ENCODE results near the gene AP5Z1.

AP5Z1 gene

GRCh38 chr7:4805110-4805983, 29.9 kb downstream of the AP5Z1 start:
- no peak for DNase-seq

GRCh38 chr7:4805984-4806300, 30.5 kb downstream of the AP5Z1 start:
- DNase-seq, result no peak

GRCh38 chr7:4806983-4807597, 31.7 kb downstream of the AP5Z1 start:
- no peak for DNase-seq

- DNase-seq, result no peak
These were observed 32.2 kb downstream of the AP5Z1 start for GRCh38 chr7:4807598-4808016.

GRCh38 chr7:4808026-4808425, 32.6 kb downstream of the AP5Z1 start:
- DNase-seq, result no peak

GRCh38 chr7:4808565-4808964, 33.1 kb downstream of the AP5Z1 start:
- DNase-seq, result no peak

- DNase-seq, result no peak
These were observed 33.7 kb downstream of the AP5Z1 start for GRCh38 chr7:4809091-4809591.

GRCh38 chr7:4809666-4810065, 34.2 kb downstream of the AP5Z1 start:
- DNase-seq, result no peak

GRCh38 chr7:4814433-4814832, 39.0 kb downstream of the AP5Z1 start:
- DNase-seq, result no peak

- DNase-seq, result no peak
These were observed 39.7 kb downstream of the AP5Z1 start for GRCh38 chr7:4815121-4815520.

- no peak for DNase-seq
These were observed 40.4 kb downstream of the AP5Z1 start for GRCh38 chr7:4815609-4816418.

GRCh38 chr7:4816419-4817080, 41.1 kb downstream of the AP5Z1 start:
- no peak for DNase-seq

- DNase-seq, result no peak
These were observed 41.9 kb downstream of the AP5Z1 start for GRCh38 chr7:4817178-4817901.

- no peak for DNase-seq
These were observed 42.8 kb downstream of the AP5Z1 start for GRCh38 chr7:4818000-4818794.

- DNase-seq, result no peak
These were observed 44.4 kb downstream of the AP5Z1 start for GRCh38 chr7:4819560-4820404.

GRCh38 chr7:4820405-4820966, 45.1 kb downstream of the AP5Z1 start:
- no peak for DNase-seq

- DNase-seq, result no peak
These were observed 45.6 kb downstream of the AP5Z1 start for GRCh38 chr7:4820967-4821471.

- no peak for DNase-seq
These were observed 47.3 kb downstream of the AP5Z1 start for GRCh38 chr7:4822677-4823076.

- DNase-seq, result no peak
These were observed 48.2 kb downstream of the AP5Z1 start for GRCh38 chr7:4823441-4824119.
